HCT116 (cell line): Measurements from ENCODE around the gene PVALEF.
A peak's percentile ranks its signal among the peaks of the same experiment; 100 is the strongest.

Experiments used
- CTCF ChIP-seq, 3 experiments: fragments of 200-600 bp in 1 of 3; sonication (generic) in 1 of 3; IDR thresholded peaks in 2 of 3; conservative IDR thresholded peaks in 1 of 3; 2 replicates each; pipeline ENCODE4 v1.5.1; 2012 to 2017; ENCODE audit warnings: low read depth in 2 of 3, low read length in 2 of 3, antibody characterized with exemption in 1 of 3, borderline replicate concordance in 1 of 3, control low read depth in 1 of 3, mild to moderate bottlenecking in 1 of 3, mixed read lengths in 1 of 3, mixed run types in 1 of 3, moderate library complexity in 1 of 3; ENCODE audit not compliant: insufficient read depth in 1 of 3
- MAX ChIP-seq: IDR thresholded peaks from 2 replicates; pipeline ENCODE4 v1.6.1; 2012
- POLR2A ChIP-seq: IDR thresholded peaks from 2 replicates; pipeline ENCODE4 v1.7.0; 2011; ENCODE audit warnings: borderline replicate concordance; ENCODE audit not compliant: insufficient read depth, insufficient read length; ENCODE audit errors: extremely low read depth
- SIN3A ChIP-seq: IDR thresholded peaks from 2 replicates; pipeline ENCODE4 v1.6.1; 2012; ENCODE audit warnings: low read depth
- SP1 ChIP-seq: IDR thresholded peaks from 2 replicates; pipeline ENCODE4 v1.6.1; 2012; ENCODE audit warnings: low read depth
- ZBTB33 ChIP-seq: IDR thresholded peaks from 2 replicates; pipeline ENCODE4 v1.6.1; 2011; ENCODE audit warnings: mild to moderate bottlenecking, low read length, moderate library complexity; ENCODE audit not compliant: insufficient replicate concordance; ENCODE audit errors: extremely low read depth

- TF ChIP-seq SIN3A (no peak), CTCF (IDR thresholded peaks at IDR 0.05 in 2 of 3, conservative IDR thresholded peaks at IDR 0.05 in 1 of 3; ENCODE audit: borderline replicate concordance in 1 of 3, insufficient read depth in 1 of 3, low read depth in 2 of 3, low read length in 2 of 3) (peak; percentile 41 to 49 (median 44); a peak in 4 of 6 replicates), SP1 (no peak), MAX (no peak), POLR2A (no peak), ZBTB33 (no peak)
These were observed 24.6 kb downstream of the PVALEF start for GRCh38 chr17:81189670-81190530.
